Measurements from ENCODE around the gene TMEM134.
A peak's percentile ranks its signal among the peaks of the same experiment; 100 is the strongest.
"Not testable (repeated sequence)": the region's sequence is repeated elsewhere in the genome, so short reads cannot be mapped to it uniquely, and the experiment has no call there.

Gene TMEM134

DNA sequence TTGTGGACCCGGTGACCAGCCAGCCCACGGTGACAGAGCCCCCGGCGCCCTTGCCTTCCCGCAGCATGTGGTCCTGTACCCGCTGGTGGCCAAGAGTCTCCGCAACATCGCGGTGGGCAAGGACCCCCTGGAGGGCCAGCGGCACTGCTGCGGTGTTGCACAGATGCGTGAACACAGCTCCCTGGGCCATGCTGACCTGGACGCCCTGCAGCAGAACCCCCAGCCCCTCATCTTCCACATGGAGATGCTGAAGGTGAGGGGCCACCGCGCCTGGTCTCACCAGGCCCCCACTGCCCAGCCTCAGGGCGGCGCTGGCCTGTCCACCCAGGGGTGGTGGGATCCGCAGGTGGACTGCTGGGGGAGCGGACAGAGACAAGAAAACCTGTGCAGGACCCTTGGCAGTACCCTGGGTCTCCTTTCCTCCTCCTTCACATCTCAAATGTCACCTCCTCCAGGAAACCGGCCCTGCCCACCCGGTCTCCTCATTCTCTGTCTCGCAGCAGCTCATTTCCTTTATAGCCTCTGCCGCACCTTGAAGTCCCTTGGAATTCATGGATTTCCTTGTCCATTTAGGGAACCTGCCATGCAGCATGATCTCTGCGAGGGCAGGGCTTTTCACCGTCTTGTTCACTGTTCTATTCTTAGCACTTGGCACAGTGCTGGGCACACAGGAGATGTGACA lies 20.3 kb upstream of the TMEM134 start:
- DNase-seq, result no peak

DNA sequence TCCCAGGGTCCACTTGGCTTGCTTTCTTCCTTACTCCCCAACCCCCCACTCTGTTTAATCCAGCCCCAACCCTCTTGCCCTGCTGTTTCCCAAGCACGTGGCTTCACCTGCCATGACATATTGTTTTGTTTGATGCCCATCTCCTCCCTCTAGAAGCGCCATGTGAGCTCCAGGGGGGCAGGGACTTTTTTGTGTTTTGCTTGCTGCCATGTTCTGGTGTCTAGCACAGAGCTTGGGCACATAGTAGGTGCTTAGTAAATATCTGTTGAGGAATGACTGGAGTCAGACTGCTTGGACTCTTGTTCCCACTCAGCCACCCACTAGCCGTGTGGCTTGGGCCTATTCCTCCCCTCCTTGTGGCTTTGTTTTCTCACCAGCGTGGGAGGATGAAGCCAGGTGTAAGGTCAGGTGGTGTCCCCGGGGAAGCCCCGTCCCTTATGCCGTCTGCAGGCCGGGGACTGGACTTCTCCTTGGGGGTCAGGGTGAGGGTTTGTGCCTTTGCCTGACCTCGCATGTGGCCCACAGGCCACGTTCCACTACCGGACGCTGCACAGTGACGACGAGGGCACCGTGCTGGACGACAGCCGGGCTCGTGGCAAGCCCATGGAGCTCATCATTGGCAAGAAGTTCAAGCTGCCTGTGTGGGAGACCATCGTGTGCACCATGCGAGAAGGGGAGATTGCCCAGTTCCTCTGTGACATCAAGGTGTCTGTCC lies 17.6 kb upstream of the TMEM134 start:
- DNase-seq, result no peak

DNA sequence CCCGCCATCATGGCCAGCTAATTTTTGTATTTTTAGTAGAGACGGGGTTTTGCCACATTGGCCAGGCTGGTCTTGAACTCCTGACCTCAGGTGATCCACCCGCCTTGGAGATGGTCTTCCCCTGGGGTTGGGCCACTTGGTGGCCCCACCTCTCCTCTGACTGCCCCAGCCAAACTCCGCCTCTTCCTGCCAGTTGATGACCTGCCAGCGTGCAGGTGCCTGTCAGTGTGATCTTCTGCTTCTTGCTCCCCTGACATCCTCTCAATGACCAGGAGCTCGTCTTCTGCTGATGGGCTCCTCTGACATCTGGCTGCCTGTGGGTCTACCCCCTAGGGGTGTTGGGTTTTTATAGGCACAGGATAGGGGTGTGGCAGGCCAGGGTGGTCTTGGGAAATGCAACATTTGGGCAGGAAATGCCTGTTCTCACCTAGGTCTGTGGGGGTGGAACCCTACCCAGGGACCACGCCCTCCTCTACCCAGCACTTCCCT lies 16.9 kb upstream of the TMEM134 start:
- DNase-seq, result not testable (repeated sequence)

DNA sequence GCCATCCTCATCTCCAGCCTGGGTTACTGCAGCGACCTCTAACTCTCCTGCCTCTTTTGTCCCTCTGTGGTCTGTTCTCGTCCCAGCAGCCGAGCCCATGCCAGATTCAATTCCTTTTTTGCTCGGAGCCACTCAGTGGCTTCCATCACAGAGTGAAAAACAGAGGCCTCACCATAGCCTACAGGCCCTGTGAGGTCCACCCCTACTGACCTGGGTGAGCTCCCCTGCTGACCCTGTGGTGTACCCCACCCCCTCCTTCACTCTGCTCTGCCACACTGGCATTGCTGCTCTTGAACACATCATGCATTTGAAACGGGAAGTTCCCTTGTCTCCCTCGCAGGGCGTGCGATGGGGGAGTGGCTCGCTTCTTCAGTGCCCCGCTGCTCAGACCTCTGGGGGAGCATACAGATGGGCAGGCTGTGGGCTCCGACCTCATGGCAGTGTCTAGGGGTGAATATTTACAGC lies 15.8 kb upstream of the TMEM134 start:
- no peak for DNase-seq

DNA sequence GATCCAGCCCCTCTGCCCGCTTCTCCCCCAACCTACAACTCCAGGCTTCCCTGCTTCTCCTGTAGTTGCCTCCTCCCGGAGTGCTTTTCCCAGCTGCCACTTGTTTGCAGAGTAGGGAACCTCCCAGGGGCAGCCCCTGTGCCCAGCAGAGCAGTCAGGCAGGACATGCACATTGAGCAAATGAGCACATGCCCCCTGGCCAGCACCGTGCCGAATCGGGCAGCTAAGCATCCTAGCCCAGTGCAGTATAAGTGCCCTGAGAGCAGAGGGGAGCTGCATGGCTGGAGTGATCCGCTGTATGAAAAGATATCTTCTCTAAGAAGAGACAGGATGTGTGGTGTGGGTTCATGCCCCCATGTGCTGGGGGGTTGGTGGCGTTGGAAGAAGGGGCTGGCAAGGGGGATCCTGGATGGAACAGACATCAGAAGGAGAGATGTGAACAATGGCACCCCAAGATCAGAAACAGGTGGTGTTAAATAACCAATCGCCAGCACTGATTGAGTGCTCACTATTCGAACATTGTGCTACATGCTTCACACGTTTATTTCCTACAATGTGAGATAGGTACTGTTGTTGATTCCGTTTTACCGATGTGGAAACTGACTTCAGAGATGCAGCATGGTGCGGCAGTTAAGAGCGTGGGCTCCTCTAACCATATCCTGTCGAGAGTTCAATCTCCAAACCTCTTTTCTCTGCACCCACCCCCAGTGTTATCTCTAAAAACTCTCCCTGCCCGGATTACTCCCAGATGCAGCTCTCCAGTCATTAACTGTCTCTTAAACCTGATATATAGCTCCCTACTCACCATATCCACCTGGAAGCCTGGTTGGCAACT lies 15.0 kb upstream of the TMEM134 start:
- no peak for DNase-seq

DNA sequence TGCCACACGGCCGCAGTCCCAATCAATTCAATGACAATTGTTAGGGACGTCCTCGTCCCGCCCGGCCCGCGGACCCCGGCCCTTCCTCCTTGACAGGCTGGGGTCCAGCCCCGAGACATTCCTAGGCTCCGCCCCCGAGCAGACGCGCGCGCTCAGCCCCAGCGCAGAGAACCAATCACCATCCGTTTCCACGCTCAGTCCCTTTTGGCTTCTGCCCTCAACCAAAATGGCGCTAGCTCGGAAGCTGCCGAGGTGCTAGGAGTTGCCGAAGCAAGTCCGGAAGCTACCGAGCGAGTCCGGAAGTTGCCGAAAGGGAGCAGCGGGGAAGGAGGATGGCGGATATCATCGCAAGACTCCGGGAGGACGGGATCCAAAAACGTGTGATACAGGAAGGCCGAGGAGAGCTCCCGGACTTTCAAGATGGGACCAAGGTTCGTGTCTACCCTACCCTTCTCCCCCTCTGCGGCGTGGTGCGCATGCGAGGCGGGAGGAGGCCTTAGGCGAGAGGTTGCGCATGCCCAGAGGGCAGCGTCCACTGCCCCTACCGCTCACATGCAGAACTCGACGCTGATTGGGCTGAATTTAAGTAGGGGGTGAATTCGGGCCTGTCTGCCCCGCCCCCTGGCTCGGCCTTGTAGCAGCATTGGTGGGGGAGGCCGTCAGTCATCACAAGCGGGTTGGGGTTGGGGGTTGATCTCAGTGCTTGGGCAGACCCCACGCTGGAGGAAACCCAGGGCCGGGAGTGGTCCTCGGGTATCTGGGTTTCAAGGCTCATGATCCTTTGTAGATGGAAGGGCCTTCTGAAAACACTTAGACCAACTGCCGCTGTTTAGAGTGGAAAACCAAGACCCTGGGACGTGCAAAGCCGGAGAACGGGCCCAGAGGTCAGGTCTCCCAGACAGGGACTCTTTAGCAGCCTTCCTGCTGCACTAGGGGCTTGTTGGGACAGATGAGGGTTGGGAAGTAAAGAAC lies 14.1 kb upstream of the TMEM134 start, which contains the start of gene AIP:
AIP (plus strand) TSS at position 200 of the 972 bp plus-strand sequence; CDS start at position 333, 133 bp downstream.
- peak; percentile 96 for DNase-seq

DNA sequence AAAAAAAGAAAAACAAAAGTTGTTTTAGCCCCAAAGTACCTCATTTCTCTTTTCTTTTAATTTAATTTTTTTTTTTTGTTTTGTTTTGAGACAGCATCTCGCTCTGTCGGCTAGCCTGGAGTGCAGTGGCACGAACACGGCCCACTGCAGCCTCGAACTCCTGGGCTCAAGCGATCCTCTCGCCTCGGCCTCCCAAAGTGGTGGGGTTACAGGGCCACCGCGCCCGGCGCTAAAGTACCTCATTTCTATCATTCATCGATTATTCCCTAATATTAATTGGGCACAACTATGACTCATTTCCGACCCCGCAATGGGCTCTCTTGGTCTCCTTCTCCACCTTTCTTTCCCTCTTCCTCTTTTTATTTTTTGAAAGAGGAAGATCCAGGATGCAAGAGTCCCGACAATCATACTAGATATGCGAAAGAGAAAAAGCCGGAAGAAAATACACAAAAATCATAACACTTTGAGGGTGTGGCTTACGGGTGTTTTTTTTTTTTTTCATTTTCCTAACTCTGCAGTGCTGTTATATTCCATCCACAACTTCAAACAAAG lies 13.3 kb upstream of the TMEM134 start:
- no peak for DNase-seq

DNA sequence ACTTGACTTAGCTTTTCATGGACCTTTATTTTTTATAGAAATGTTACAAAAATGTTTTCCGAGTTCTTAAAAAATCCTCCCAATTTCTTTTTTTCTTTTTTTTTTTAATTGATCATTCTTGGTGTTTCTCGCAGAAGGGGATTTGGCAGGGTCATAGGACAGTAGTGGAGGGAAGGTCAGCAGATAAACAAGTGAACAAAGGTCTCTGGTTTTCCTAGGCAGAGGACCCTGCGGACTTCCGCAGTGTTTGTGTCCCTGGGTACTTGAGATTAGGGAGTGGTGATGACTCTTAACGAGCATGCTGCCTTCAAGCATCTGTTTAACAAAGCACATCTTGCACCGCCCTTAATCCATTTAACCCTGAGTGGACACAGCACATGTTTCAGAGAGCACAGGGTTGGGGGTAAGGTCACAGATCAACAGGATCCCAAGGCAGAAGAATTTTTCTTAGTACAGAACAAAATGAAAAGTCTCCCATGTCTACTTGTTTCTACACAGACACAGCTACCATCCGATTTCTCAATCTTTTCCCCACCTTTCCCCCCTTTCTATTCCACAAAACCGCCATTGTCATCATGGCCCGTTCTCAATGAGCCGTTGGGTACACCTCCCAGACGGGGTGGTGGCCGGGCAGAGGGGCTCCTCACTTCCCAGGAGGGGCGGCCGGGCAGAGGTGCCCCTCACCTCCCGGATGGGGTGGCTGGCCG lies 8.4 kb upstream of the TMEM134 start:
- not testable (repeated sequence) for DNase-seq

DNA sequence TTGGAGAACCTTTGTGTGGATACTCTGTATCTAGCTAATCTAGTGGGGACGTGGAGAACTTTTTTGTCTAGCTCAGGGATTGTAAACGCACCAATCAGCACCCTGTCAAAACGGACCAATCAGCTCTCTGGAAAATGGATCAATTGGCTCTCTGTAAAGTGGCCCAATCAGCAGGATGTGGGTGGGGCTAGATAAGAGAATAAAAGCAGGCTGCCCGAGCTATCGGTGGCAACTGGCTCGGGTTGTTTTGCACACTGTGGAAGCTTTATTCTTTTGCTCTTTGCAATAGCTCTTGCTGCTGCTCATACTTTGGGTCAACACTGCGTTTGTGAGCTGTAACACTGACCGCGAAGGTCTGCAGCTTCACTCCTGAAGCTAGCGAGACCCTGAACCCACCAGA lies 7.6 kb upstream of the TMEM134 start:
- DNase-seq, result not testable (repeated sequence)

DNA sequence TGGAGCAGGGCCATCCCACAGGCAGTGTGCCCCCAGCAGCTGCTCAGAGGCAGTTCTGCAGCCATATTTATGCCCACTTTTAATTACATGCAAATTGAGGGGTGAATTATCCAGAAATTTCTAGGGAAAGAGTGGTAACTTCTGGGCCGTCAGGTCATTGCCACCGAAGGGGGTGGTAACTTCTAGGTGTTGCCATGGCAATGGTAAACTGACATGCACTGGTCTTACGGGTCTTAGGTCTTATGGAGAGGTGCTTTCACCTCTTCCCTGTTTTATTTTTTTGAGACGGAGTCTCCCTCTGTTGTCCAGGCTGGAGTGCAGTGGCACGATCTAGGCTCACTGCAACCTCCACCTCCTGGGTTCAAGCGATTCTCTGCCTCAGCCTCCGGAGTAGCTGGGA lies 3.8 kb upstream of the TMEM134 start:
- no peak for DNase-seq

DNA sequence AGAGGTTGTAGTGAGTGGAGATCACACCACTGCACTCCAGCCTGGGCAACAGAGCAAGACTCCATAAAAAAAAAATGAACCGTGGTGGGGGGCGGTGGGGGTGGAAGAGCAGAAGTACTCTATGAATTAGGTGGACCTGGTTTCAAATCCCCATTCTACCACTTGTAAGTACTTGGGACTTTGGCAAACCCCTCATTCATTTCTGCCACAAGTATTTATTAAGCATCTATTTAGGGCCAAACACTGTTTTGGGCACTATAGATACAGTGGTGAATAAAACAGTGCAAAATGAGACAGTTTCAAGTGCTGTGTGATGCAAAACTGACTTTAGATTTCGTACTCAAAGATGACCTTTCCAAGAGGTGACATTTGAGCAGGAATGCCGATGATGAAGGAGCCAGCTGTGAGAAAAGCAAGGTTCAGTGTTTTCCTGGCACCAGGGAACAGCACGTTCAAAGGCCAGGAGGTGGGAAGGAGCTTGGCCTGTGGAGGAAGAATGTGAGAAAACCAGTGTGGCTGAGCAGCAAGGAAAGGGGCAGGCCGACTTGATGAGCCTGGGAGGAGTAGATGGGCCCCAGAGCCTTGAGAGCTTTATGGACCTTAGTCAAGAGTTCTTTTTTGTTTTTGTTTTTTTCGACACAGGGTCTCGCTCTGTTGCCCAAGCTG lies 1.4 kb upstream of the TMEM134 start:
- DNase-seq, result no peak

DNA sequence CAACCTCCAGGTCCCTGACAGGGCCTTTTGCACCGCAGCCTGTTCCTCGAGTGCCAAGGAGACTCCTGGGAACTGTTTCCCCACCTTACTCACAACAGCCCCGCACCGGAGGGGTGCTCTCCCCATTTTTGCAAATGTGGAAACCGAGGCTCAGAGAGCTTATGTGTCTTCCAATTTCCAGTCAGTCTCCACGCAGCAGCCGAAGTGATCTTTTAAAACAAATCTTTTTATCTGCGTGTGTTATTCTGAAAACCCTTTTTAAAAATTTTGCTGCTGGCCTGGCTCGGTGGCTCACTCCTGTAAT lies 409 bp upstream of the TMEM134 start:
- no peak for DNase-seq

DNA sequence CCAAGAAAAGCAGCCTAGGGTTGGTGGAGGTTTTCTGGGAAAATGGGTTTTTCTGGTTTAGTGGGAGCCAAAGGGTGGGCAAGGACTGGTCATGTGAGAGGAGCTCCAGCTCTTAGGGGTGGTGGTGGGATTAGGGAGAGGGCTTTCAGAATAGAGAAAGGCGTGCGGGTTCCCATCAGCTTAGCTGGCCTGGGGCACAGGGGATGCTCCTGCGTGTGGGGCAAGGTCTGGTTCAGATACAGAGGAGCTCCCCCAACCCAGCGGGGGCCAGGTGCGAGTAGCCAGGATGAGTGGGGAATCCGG lies 644 bp downstream of the TMEM134 start:
- DNase-seq, result no peak

DNA sequence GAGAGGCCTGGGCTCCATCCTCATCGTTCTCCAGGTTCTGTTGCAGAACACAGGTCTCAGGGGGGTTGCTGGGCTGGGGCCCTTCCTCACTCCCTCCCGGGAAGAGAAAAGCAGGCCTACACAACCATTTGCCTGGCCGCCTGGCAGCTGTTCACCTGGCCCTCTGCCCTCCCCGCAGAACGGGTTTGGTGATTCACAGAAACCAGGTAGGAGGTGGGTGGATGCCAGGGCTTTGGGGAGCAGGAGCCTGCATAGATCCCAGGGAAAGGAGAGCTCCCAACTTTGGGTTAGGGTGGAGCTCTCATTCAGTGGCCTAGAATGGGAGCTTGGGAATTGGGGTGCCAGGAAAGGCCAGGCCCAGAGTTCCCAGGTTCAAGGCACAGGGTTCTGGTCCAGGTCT lies 995 bp downstream of the TMEM134 start:
- DNase-seq, result no peak

DNA sequence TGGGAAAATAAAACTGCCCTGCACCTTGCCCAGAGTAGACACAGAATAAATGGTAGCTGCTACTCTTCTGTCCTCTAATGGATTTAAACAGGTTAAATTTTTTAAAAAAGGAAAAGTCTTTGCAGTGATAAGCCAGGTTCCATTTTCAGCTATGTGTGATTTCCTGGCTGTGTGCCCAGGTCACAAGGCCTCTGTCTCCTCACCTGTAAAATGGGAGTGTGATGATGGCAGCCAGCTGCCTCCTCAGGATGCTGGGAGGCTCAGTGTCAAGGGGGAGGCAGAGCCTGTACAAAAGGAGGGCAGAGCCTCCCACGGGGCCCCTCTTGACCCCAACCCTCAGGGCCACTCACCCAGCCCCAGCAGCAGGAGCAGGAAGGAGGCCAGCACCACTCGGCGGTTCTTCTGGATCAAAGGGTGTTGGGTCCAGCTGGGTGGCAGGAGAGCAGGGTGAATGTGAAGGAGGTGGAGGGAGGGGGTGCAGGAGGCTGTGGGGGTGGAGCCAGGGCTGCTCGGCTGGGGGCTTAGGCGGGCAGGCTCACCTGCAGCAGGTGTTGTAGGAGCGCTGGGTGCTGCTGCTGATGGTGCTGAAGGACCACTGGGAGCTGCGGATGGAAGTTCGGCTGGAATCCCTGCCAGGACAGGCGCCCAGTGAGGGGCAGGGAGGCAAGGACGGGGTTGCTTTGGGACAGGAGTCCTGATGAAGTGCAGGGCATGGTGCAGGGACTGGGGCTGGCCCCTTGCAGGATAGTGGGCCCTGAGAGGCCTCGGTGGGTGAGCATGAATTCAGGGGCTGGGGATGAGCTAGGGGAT lies 1.9 kb downstream of the TMEM134 start:
- no peak for DNase-seq

DNA sequence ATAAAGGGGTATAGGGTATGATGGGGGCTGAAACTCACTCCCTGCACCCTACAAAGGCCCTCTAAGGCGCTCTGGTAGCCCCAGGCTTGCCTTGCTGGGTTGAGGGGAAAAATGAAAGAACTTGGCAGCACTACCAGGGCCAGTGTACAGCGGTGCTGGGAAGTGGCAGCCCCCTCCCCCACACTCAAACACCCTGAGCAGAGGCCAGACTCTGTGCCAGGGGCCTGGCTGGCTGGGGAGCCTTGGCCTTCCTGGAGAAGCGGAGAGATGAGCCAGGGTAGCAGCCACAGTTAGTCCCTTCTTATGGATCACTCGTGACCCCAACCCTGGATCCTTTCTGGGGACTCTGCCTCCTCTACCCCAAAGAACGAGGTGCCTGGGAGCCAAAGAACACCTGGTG lies 2.7 kb downstream of the TMEM134 start:
- no peak for DNase-seq

DNA sequence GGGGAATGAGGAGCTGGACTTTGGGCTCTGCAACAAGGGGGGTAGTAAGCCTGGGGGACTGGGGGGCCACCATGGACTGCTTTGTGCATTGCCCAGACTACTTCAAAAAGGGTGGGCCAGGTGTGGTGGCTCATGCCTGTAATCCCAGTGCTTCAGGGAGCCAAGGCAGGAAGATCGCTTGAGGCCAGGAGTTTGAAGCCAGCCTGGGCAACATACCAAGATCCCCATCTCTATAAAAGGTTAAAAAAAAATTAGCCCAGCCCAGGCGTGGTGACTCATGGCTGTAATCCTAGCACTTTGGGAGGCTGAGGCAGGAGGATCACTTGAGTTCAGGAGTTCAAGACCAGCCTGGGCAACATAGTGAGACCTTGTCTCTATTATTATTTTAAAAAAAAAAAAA lies 3.5 kb downstream of the TMEM134 start:
- not testable (repeated sequence) for DNase-seq

DNA sequence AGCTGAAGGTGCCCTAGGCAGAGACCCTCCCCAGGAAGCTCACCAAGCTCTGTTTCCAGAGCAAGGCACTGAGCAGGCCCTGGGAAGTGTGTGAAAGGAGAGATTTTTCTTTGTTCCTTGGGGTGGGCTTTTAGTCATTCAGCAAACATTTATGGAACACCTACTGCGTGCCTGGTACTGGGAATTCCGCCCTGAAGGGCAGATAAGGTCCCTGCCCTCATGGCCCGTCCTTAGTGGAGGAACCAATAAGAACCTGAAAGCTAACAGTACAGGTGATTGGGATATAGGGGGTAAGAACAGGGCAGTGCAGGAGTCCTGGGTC lies 3.9 kb downstream of the TMEM134 start:
- DNase-seq, result no peak

DNA sequence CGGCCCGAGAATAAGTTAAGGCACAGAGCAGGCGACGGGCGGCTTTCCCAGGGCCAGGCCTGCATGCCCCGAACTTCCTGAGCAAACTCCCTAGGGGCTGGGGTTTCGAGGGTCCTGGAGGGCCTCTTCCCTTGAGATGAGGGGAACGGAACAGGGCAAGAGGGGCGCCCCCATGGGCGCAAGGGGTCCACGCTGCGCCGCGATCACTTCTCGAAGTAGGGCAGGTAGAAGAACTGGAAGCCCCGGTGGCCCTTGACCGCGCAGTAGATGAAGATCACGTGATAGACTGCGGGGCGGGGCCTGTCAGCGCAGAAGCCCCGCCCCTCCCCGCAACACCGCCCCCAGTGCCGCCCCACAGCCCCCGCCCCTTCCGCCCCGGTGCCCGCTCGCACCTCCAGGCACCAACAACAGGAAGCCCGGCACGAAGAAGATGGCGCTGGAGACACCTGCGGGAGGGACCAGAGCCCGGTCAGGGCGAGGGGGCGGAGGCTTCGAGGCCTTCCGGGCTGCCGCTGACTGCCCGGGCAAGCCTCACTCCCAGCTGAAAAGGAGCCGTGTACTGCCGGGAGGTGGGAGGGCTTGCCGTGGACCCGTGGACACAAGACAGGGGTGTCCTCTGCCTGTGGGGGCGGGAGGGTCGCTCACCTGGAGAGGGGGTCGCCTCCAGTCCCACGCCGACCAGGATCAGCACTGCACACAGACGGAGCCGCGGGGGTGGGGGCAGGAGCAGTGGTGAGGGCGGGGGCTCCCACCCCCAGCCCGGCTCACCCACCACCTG lies 4.5 kb downstream of the TMEM134 start:
- DNase-seq, result peak; percentile 76
